Epithelial cell of proximal tubule (primary cell): ENCODE measurements around the gene PLPPR1. TPM values are rescaled to one million over a fixed set of nuclear protein-coding genes. Genes with fewer than 3 reads are reported as not detected.

Source experiments
- DNase-seq: peaks from one replicate; pipeline ENCODE4 v3.0.0-alpha.2; 2011; ENCODE audit warnings: low read depth
- H3K4me3 ChIP-seq: 2 replicates; pipeline ENCODE4 v1.5.1; 2011; ENCODE audit warnings: low read depth, mild to moderate bottlenecking, low read length
- CTCF ChIP-seq: conservative IDR thresholded peaks from 2 replicates; pipeline ENCODE4 v1.5.1; 2012; ENCODE audit warnings: low read depth, mild to moderate bottlenecking, low read length
- total RNA-seq: library from RNA; depleted of rRNA; stranded (reverse); fragments of >200 nt; gene quantifications from 2 replicates; pipeline ENCODE4 v1.2.3, GENCODE V29; 2015

Gene PLPPR1
- total RNA-seq, 1 donor from 2014 or later: not detected

DNA sequence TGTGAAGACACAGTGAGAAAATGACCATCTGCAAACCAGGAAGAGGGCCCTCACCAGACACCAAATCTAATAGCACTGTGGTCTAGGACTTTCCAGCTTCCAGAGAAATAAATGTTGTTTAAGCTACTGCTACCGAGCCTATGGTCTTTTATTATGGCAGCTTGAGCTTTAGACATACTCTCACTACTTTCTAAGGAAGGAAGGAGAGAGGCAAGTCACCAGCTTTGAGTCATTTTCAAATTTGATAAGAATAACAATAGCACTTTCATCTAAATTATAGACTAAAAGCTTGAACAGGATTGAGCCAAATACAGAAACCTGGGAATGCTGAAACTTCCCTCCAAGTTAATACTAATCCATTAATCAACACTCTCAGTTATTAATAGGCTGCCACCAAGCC lies 64.4 kb downstream of the PLPPR1 start:
- no peak for TF ChIP-seq CTCF
- H3K4me3 ChIP-seq: no peak overlapping the region
- DNase-seq: no peak

GRCh38 chr9:101093620-101094019 lies 65.1 kb downstream of the PLPPR1 start:
- no peak overlapping the region for H3K4me3 ChIP-seq
- TF ChIP-seq CTCF: no peak
- DNase-seq: peak; percentile 69

GRCh38 chr9:101094686-101095085 lies 66.2 kb downstream of the PLPPR1 start:
- no peak for TF ChIP-seq CTCF
- no peak for DNase-seq
- H3K4me3 ChIP-seq: no peak overlapping the region

DNA sequence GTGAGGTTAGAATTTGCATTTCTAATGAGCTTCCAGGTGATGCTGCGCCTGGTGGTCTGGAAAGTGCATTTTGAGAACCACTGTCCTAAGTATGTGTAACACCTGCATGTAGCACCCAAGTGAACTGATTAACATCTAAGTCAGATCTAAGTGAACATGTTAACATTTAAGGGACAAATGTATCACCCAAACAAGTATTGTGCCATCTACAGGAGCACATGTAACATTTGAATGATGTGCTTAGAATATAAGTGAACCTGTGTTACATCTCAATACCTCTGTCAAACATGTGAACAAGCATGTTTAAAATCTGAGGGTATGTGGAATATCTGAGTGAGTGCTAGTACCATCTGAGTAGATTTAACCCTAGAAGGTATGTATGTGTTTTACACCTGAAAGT lies 68.7 kb downstream of the PLPPR1 start:
- no peak for DNase-seq
- no peak overlapping the region for H3K4me3 ChIP-seq
- TF ChIP-seq CTCF: no peak

DNA sequence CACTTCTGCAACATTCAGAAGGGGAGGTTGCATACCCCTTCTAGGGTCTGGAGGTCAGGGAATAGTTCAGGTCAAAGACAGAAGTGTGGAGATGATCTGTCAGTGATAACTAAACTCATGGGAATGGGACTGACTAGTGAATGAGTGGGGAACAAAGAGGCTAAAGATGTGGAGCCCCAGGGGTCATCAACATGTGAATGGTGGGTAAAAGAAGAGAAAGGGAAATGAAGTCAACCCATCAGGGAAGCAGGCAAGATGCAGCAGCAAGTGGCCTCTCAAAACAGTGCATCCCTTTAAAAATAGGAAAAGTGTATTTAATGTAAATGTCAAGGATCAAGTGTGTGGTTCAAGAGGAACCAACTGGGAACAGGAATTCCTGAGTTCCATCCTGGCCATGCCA lies 69.9 kb downstream of the PLPPR1 start:
- no peak for DNase-seq
- TF ChIP-seq CTCF: no peak

GRCh38 chr9:101114317-101114716 lies 85.8 kb downstream of the PLPPR1 start:
- DNase-seq: no peak
- no peak overlapping the region for H3K4me3 ChIP-seq
- TF ChIP-seq CTCF: no peak

More for the DNA sequence above, 69.9 kb downstream of the PLPPR1 start:
- H3K4me3 ChIP-seq: no peak overlapping the region

DNA sequence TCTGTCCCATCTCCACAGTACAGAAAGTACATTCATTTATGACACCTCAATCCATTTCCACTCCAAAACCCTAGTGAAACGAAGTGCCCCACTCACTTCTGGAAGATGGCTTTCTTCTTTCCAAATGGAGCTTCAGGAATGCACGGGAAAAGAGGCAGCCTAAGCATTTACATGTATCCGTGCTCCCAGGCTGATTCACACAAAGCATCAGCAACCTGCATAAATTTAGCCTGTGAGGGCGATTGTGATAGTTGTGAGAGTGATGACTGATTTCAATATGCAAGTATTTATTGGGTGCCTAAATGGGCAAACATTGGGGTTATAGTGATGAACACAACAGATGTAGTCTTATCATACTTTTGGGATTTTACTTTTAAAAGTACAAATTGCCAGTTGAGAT lies 86.6 kb downstream of the PLPPR1 start:
- no peak for DNase-seq
- no peak overlapping the region for H3K4me3 ChIP-seq
- TF ChIP-seq CTCF: no peak
